C1 segment of cervical spinal cord (tissue), 14 donors: Measurements from ENCODE around the gene FNDC3B.

Source experiments
- DNase-seq, 14 donors: peaks; one replicate each; lab custom pipeline; 2025; lab: John Stamatoyannopoulos, UW

FNDC3B gene

GRCh38 chr3:172384836-172385235 is 345.5 kb downstream of the FNDC3B start:
- no peak for DNase-seq

GRCh38 chr3:172387728-172388127 is 348.4 kb downstream of the FNDC3B start:
- DNase-seq, result no peak

- DNase-seq, result peak in 4 of 14 donors; percentile 6 to 11 (median 8)
Observed at GRCh38 chr3:172388412-172389078, 349.2 kb downstream of the FNDC3B start.

GRCh38 chr3:172390792-172391191 is 351.4 kb downstream of the FNDC3B start:
- no peak for DNase-seq

GRCh38 chr3:172391592-172392302 is 352.4 kb downstream of the FNDC3B start:
- no peak for DNase-seq

GRCh38 chr3:172394692-172395091 is 355.3 kb downstream of the FNDC3B start:
- DNase-seq, result no peak

GRCh38 chr3:172396400-172396799 is 357.0 kb downstream of the FNDC3B start:
- no peak for DNase-seq

GRCh38 chr3:172397716-172398405 is 358.5 kb downstream of the FNDC3B start:
- DNase-seq, result no peak

- no peak for DNase-seq
Observed at GRCh38 chr3:172398484-172398883, 359.1 kb downstream of the FNDC3B start.

- DNase-seq, result no peak
Observed at GRCh38 chr3:172402090-172402489, 362.7 kb downstream of the FNDC3B start.

- no peak for DNase-seq
Observed at GRCh38 chr3:172402892-172403643, 363.7 kb downstream of the FNDC3B start.

GRCh38 chr3:172404237-172404962 is 365.0 kb downstream of the FNDC3B start:
- DNase-seq, result no peak

- no peak for DNase-seq
Observed at GRCh38 chr3:172405914-172406313, 366.5 kb downstream of the FNDC3B start.

- DNase-seq, result no peak
Observed at GRCh38 chr3:172407872-172408271, 368.5 kb downstream of the FNDC3B start.

GRCh38 chr3:172410702-172411477 is 371.5 kb downstream of the FNDC3B start:
- no peak for DNase-seq

GRCh38 chr3:172411478-172411947 is 372.1 kb downstream of the FNDC3B start:
- DNase-seq, result peak in 1 of 14 donors; percentile 3

GRCh38 chr3:172415323-172415722 is 375.9 kb downstream of the FNDC3B start:
- no peak for DNase-seq

- no peak for DNase-seq
Observed at GRCh38 chr3:172437713-172438112, 398.3 kb downstream of the FNDC3B start.

- DNase-seq, result no peak
Observed at GRCh38 chr3:172438186-172438585, 398.8 kb downstream of the FNDC3B start.

GRCh38 chr3:172441581-172441980 is 402.2 kb downstream of the FNDC3B start:
- DNase-seq, result no peak
